Urinary bladder (tissue), 4 donors: ENCODE data around the gene HHLA2. TPM values are rescaled to one million over a fixed set of nuclear protein-coding genes. Genes with fewer than 3 reads are reported as not detected.

Experiments used
- DNase-seq: peaks from one replicate; pipeline ENCODE4 v3.0.0-alpha.2; 2015; ENCODE audit errors: extremely low spot score
- H3K27ac ChIP-seq: one replicate; pipeline ENCODE4 v1.5.1; 2013; ENCODE audit warnings: low read depth, mild to moderate bottlenecking, moderate library complexity
- H3K36me3 ChIP-seq: one replicate; pipeline ENCODE4 v1.6.1; 2013; ENCODE audit warnings: mild to moderate bottlenecking, moderate library complexity; ENCODE audit not compliant: insufficient read depth
- H3K4me1 ChIP-seq: one replicate; pipeline ENCODE4 v1.6.1; 2013; ENCODE audit warnings: mild to moderate bottlenecking, moderate library complexity; ENCODE audit not compliant: insufficient read depth
- H3K4me3 ChIP-seq: one replicate; pipeline ENCODE4 v1.5.1; 2013; ENCODE audit warnings: low read depth, low read length
- WGBS: extraction: QIAGEN DNeasy Blood & Tissue Kit; methylation state at CpG from one replicate; pipeline ENCODE4 v1.1.7; 2013; 5-methylcytosine and 5-hydroxymethylcytosine counted together
- polyA plus RNA-seq: library from polyadenylated mRNA; stranded (reverse); fragments of 200-250 nt; gene quantifications from one replicate; pipeline ENCODE4 v1.2.3, GENCODE V29; 2013
- total RNA-seq: library from RNA; depleted of rRNA; stranded (reverse); fragments of >200 nt; gene quantifications from one replicate; pipeline ENCODE4 v1.2.3, GENCODE V29; 2014
- donor health status: healthy with polysubstance abuse.
- donor health status: healthy.

Gene HHLA2
- total and polyA plus RNA-seq, 2 donors, result not detected

DNA sequence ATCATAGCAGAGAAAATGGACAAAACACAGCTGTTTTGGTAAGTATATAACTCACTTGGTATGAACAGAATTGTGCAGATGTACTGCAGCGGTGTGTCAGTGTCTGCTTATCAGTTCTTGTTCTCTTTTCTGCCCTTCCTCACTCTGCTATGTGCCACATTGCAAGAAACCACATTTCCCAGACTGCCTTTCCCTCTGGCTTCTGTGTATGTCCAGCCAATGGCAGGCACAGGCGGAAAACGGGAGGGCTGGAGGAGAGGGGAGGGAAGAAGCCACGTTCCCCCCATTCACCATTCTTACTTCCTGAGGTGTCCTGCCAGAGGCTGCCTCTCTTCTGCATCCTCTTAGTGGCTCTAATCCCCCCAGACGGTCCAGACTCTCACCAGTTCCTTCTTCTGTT, 15.4 kb downstream of the HHLA2 start:
- WGBS, result 33% methylated on average over 5 of the region's 5 CpGs
- no peaks in the 10 kb centered on the region for H3K4me1 ChIP-seq

DNA sequence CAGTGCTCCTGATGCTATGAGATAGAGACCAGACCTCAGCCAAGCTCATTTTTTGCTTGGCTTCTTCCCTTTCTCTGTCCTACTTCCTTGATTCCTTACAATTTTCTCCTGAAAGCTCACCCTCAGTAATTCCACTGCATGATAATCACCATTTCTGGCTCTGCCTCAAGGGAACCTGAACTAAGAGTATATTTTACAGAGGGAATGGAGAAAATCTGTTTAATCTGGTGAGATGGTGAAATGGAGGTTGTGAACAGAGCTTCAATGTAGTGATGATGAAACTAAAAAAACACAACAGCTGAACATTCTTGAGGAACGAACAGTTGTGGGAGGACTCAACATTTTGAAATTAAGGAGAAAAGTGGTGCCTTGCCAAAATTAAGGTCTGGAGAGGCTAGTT, 16.3 kb downstream of the HHLA2 start:
- DNase-seq, result no peak
- 42% methylated on average over 1 of the region's 1 CpG for WGBS
- no peak overlapping the region for H3K27ac ChIP-seq
- no peak overlapping the region for H3K4me3 ChIP-seq
- H3K36me3 ChIP-seq, result no peaks in the 10 kb centered on the region
- H3K4me1 ChIP-seq, result no peaks in the 10 kb centered on the region

More for the DNA sequence above, 15.4 kb downstream of the HHLA2 start:
- no peak overlapping the region for H3K27ac ChIP-seq
- H3K4me3 ChIP-seq, result no peak overlapping the region
- no peaks in the 10 kb centered on the region for H3K36me3 ChIP-seq
- DNase-seq, result no peak

DNA sequence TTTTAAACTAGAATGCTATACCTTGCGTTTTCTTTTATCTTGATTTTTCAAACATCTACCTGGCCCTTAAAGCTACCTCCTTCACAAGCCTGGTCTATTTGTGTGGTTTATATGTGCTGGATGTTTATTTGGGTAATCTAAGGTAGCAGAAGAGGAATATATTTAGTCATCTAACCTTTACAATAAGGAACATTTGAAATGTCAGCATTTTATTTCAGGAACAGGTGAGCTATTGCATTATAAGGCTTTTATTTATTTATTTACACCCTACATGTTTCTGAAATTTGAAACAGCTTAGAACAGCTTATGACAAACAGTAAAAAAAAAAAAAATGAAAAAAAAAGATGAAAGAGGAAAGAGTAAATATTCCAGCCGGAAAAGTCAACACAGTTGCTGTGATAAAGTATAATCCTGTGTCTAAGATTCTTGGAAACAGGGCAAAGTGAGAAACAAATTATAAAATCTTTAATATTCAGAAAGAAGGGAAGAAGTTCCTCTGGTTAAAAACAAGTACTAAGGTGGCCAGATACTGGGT, 19.5 kb downstream of the HHLA2 start:
- no peak for DNase-seq
- Histone ChIP-seq H3K27ac (no peak overlapping the region), H3K4me1 (no peaks in the 10 kb centered on the region), H3K36me3 (no peaks in the 10 kb centered on the region), H3K4me3 (no peak overlapping the region)
- 75% methylated on average over 2 of the region's 2 CpGs for WGBS

DNA sequence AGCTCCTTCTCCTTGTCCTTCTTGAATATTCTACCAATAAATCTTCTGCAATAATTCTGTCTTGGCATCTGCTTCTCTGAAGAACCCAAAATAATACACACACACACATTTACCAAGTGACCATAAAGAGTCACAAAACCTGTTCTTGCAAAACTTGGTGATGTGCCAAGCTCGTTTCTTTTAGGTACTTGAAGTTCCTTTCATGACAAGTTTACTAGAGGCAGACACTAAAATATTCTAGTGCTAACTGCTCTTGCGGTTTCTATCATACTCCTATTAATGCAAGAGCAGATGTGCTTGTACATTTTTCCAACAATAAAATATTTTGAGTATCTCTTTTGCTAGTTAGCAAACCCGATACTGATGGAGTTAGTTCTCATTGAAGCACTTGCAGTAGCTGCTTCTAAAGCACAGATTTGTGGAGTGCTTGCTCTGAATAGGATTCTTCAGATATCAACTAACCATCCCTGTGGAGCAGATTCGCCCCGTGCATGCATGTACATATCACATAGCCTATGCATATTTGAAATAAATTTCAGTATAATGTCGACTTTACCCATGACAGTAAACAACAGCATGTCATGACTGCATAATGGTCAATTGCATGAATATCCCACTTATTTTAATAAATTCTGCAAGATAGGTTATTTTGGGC, 23.2 kb downstream of the HHLA2 start:
- DNase-seq, result peak; percentile 73
- Histone ChIP-seq H3K4me1 (no peaks in the 10 kb centered on the region), H3K36me3 (no peaks in the 10 kb centered on the region), H3K4me3 (no peak overlapping the region), H3K27ac (no peak overlapping the region)
- WGBS, result 49% methylated on average over 6 of the region's 6 CpGs

DNA sequence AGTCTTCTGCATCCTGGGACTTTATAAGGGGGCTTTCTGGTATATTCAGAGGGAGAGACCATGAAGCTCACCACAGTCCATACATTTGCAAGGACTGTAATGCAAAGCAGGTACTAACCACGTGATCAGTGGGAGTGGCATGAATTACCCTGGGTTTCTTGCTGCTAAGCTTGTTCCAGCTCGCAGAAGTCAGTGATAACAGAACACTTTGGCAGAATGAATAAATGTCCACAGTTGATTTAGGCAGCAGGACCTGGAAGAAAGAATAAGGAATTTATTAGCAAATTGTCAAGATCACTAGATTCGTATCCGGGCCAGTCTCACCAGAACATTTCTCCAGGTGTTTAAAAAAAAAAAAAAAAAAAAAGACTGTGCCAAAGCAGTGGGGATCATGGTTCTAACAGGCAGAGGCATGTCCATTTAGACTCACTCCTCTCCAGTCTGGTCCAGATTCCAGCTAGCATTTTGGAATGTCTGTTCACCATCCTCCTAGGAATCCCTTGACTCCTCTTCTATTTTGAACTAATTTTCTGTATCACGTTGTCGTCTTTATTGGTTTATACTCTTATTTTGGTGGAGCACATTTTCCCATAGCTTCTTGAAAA, 24.5 kb downstream of the HHLA2 start:
- Histone ChIP-seq H3K36me3 (no peaks in the 10 kb centered on the region), H3K4me1 (no peaks in the 10 kb centered on the region), H3K27ac (no peak overlapping the region), H3K4me3 (no peak overlapping the region)
- 78% methylated on average over 6 of the region's 6 CpGs for WGBS
- DNase-seq, result no peak

DNA sequence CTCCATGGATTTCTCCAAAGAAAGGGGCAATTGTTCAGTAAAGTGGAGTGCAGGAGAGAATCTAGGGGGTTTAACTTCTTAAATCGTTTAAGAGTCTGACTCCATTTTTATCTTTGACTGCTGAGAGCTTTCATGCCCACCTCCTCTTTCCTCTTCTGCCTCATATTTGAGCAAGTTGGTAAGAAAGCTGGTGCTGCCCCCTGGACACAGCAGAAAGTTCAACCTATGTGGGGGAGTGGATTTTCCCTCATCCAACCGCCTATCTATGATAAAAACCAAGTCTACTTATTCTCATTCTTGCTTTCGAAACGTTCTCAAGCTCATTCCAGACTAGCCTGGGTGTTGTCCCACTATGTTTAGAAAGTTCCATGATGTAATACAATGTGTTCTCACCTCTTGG, 26.0 kb downstream of the HHLA2 start:
- Histone ChIP-seq H3K27ac (no peak overlapping the region), H3K4me1 (no peaks in the 10 kb centered on the region), H3K4me3 (no peak overlapping the region), H3K36me3 (no peaks in the 10 kb centered on the region)
- 84% methylated on average over 4 of the region's 4 CpGs for WGBS
- DNase-seq, result no peak

DNA sequence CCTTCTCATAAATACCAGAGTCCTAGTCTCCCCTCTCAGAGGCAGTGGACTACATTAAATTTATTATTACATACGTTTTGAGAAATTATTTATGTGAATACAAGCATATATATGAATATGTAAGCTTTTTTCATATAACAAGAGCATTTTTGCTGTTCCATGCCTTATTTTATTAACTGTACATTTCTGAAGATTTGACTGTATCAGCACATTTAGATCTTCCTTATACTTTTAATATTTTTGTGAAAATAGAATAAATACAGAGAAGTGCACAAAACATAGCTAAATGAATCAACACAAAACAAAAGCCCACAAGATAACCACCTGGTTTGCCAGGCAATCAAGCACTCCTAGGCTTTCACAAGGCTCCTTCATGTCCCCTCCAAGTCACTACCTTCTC, 27.8 kb downstream of the HHLA2 start:
- no peak for DNase-seq
- WGBS, result 71% methylated on average over 1 of the region's 1 CpG

DNA sequence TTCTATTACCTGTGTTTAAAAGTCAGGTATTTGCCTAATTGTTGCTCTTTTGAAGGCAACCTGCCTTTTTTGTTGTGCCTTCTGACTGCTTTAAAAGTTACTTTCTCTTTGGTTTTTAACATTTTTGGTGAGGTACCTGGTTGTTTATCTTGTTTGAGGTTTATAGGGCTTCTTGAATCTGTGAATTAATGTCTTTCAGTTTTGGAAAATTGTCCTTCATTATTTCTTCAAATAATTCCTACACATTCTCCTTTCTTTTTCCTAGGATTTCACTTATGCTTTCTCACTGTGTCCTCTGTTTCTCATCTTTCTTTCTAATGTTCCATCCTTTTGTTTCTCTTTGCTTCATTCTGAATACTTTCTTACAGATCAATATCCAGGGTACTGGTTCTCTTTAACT, 30.8 kb downstream of the HHLA2 start:
- Histone ChIP-seq H3K27ac (no peak overlapping the region), H3K4me3 (no peak overlapping the region), H3K36me3 (no peaks in the 10 kb centered on the region), H3K4me1 (no peaks in the 10 kb centered on the region)
- no peak for DNase-seq

More for the DNA sequence above, 27.8 kb downstream of the HHLA2 start:
- Histone ChIP-seq H3K4me3 (no peak overlapping the region), H3K27ac (no peak overlapping the region), H3K4me1 (no peaks in the 10 kb centered on the region), H3K36me3 (no peaks in the 10 kb centered on the region)

DNA sequence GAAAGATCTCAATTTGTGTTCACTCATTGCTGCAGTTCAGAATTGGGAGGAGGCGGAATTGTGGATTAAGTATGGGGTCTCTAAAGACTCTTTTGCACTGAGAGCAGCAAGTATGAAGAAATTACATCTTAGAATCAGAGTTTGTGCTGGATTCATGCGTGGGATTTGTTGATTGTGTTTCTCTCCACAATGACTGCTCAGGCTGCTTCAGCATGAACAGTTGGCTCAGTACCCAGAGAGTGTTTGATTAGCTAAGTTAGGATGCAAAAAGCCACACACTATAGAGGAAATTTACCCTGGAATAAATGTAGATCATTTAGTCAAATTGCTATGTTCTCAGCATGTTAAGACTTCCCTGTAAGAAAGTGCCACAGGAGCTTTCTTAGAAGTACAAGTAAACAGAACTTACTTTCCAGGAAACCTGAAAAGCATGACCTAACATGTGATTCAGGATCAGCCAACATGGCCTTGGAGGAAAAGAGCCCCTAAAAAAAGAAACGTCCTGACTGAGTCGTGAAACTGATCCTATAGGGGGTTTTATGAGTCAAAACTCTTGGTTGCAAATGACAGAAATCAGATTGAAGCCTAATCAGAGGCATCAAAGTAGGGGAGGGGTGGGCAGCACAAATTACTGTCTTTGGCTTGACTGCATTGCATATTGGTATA, 32.6 kb downstream of the HHLA2 start:
- no peak for DNase-seq

DNA sequence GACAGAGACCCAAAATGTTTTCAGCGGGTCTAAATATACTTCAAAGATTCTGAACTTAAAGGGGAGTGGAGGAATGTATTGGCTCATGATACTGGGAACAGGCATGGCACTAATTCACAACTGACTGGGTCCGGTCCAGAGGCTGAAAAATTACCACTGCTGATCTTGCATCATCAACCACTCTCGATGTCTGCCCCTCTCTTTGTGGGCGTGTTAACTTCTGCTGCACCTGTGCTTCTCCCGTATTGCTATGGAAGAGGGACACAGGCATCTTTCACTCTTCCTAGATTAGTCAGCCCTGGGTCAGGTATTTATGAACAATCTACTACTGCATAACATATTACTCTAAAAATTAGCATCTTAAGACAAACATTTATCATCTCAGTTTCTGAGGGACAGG, 33.2 kb downstream of the HHLA2 start:
- DNase-seq, result no peak
- 68% methylated on average over 5 of the region's 5 CpGs for WGBS
- Histone ChIP-seq H3K36me3 (no peaks in the 10 kb centered on the region), H3K4me1 (no peaks in the 10 kb centered on the region), H3K4me3 (no peak overlapping the region), H3K27ac (no peak overlapping the region)

More for the DNA sequence above, 32.6 kb downstream of the HHLA2 start:
- Histone ChIP-seq H3K27ac (no peak overlapping the region), H3K36me3 (no peaks in the 10 kb centered on the region), H3K4me3 (no peak overlapping the region), H3K4me1 (no peaks in the 10 kb centered on the region)
- WGBS, result 41% methylated on average over 4 of the region's 4 CpGs

DNA sequence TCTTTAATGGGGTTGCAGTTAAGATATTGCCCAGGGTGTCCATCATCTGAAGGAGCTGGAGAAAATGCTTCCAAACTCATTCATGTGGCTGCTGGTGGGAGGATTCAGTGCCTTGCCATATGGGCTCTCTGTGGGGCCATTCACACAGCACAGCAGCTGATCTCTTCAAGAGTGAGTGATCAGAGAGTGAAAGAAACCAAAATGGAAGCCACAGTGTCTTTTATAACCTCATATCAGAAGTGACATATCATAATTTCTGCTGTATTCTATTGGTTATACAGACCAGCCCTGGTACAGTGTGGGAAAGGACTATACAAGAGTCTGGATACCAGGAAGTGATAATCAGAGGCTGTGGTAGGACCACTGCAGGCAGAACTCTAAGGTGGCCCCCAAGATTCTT, 33.6 kb downstream of the HHLA2 start:
- no peak overlapping the region for H3K4me3 ChIP-seq
- no peaks in the 10 kb centered on the region for H3K36me3 ChIP-seq
- no peaks in the 10 kb centered on the region for H3K4me1 ChIP-seq
- no peak for DNase-seq
- H3K27ac ChIP-seq, result no peak overlapping the region

DNA sequence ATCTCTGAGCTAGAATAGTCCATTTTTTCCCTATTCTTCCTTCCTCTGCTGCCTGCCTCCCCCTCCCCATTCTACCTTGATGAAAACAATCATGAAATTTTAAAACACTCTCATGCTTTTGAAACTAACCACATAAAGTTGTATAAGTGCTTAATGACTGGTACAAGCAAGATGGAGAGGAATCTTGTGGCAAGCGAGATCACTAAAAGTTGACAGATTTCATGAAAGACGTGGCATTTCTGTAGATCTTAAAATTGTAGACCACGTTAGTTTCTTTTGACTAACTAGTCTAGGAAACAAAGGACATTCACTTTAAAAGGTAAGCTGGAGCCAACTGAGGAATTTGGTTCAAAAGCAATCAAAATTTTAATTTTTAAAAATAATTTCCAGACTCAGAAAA, 35.4 kb downstream of the HHLA2 start:
- DNase-seq, result no peak
- Histone ChIP-seq H3K4me1 (no peaks in the 10 kb centered on the region), H3K4me3 (no peak overlapping the region), H3K27ac (no peak overlapping the region), H3K36me3 (no peaks in the 10 kb centered on the region)
- 92% methylated on average over 3 of the region's 3 CpGs for WGBS

DNA sequence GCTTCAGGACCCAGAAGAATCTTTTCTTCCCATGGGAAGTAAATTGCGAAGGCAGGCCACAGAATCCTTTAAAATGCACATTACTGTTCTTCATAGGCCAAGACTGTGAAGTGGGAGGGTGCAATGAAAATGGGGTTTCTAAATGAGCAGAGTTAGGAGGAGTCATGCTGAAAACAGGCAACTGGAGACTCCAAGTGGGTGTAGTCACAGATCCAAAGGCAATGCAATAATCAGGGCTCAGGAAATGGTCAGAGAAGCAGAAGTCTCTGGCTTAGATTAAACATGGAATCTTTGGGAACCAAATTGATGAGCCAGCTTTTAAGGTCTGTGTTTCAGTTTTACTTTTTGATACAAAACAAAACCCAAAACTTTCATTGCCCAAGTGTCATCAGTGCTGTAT, 37.6 kb downstream of the HHLA2 start:
- WGBS, result 88% methylated on average over 1 of the region's 1 CpG
- no peak overlapping the region for H3K4me3 ChIP-seq
- H3K4me1 ChIP-seq, result no peaks in the 10 kb centered on the region
- no peaks in the 10 kb centered on the region for H3K36me3 ChIP-seq
- H3K27ac ChIP-seq, result no peak overlapping the region
- DNase-seq, result no peak

DNA sequence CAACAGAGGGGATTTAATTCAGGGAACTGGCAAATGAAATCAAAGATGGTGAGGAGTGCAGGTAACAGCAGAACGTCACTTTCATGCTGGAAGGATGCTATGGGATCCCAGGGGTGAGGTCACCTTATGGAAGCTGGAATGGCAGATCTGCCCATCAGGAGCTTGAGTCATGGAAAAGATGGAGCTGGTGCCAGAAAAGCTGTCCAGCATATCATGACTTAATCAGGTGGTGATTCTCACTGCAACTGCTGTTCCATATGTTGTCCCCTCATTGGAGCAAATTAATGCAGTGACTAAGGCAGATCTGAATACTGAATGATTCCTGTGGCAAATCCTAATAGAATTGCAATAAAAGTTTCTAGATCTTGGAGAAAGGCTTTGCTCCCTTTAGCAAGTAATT, 38.4 kb downstream of the HHLA2 start:
- no peak for DNase-seq
- H3K4me3 ChIP-seq, result no peak overlapping the region
- 95% methylated on average over 1 of the region's 1 CpG for WGBS
- H3K36me3 ChIP-seq, result no peaks in the 10 kb centered on the region
- no peak overlapping the region for H3K27ac ChIP-seq
- H3K4me1 ChIP-seq, result no peaks in the 10 kb centered on the region
